GM12878 (cell line): ENCODE data around the gene NHLRC3. TPM values are rescaled to one million over a fixed set of nuclear protein-coding genes. Genes with fewer than 3 reads are reported as not detected.
A peak's percentile ranks its signal among the peaks of the same experiment; 100 is the strongest.

Source experiments
- GATAD2B ChIP-seq: fragments of 450-650 bp; conservative IDR thresholded peaks from 2 replicates; pipeline ENCODE4 v1.6.1; 2017; ENCODE audit warnings: low read depth, mild to moderate bottlenecking, moderate library complexity
- NFXL1 ChIP-seq: fragments of 450-650 bp; IDR thresholded peaks from 2 replicates; pipeline ENCODE4 v1.6.1; 2017; ENCODE audit warnings: antibody characterized with exemption, mild to moderate bottlenecking, borderline replicate concordance
- NKRF ChIP-seq: fragments of 450-650 bp; conservative IDR thresholded peaks from 2 replicates; pipeline ENCODE4 v1.6.1; 2017; ENCODE audit warnings: mild to moderate bottlenecking, moderate library complexity
- NR2C2 ChIP-seq: IDR thresholded peaks from 2 replicates; pipeline ENCODE4 v1.6.1; 2011; ENCODE audit warnings: borderline replicate concordance, low read depth; ENCODE audit not compliant: control insufficient read depth, insufficient read length
- SMARCA5 ChIP-seq: fragments of 450-650 bp; IDR thresholded peaks from 2 replicates; pipeline ENCODE4 v1.6.1; 2017; ENCODE audit warnings: mild to moderate bottlenecking
- WRNIP1 ChIP-seq: IDR thresholded peaks from 2 replicates; pipeline ENCODE4 v1.6.1; 2011; ENCODE audit warnings: low read depth, low read length, improper control_type of control experiment, borderline replicate concordance
- ZBTB11 ChIP-seq: fragments of 450-650 bp; formaldehyde crosslinking; IDR thresholded peaks from 2 replicates; pipeline ENCODE4 v1.5.0; 2022; ENCODE audit warnings: mild to moderate bottlenecking, missing genetic modification characterization
- polyA plus RNA-seq, 11 experiments: library from polyadenylated mRNA; depleted of rRNA in 4 of 11; unstranded in 6 of 11; stranded (reverse) in 5 of 11; fragments of >200 nt; fragmentation: Nextera tagmentation in 4 of 11; fragmentation: Illumina TruSeq in 1 of 11; extraction: Ambion mirVana in 4 of 11; extraction: Trizol in 1 of 11; gene quantifications; 1 replicate in 1 of 11; 2 replicates in 10 of 11; pipeline versions ENCODE4 v1.2.1 to v1.2.3, GENCODE V29; 2011 to 2016; ENCODE audit warnings: inconsistent platforms in 2 of 11, missing spikeins in 2 of 11, low read depth in 1 of 11
- total RNA-seq, 4 experiments: library from RNA; depleted of rRNA in 3 of 4; stranded (reverse); fragments of >200 nt in 3 of 4; fragmentation: Illumina TruSeq in 1 of 4; extraction: Trizol in 1 of 4; gene quantifications; 2 replicates each; pipeline versions ENCODE4 v1.2.1 to v1.2.3, GENCODE V29; 2013 to 2021

The NHLRC3 gene
- total and polyA plus RNA-seq, 10 of the 15 experiments (the other 5 are each of a cell fraction or from before 2014, with no cell fraction given), result 8.3 to 38.0 (median 18.9) TPM

- TF ChIP-seq ZBTB11 (CRISPR knock-in tag) (peak; percentile 82), GATAD2B (0 out of 2 replicates have a peak, but pooled peaks have one; percentile 40), WRNIP1 (no peak), NFXL1 (peak; percentile 92; the same call in 1 of the 2 replicates), SMARCA5 (0 out of 2 replicates have a peak, but pooled peaks have one; percentile 68), NKRF (peak; percentile 87), NR2C2 (no peak)
Observed at GRCh38 chr13:39037410-39037879, 811 bp upstream of the NHLRC3 start (continued).
